Cerebellar cortex (tissue), 1 donor: ENCODE measurements around the gene RNF223.

ENCODE experiments used
- DNase-seq: peaks from one replicate; pipeline ENCODE4 v3.0.0-alpha.2; 2015; ENCODE audit warnings: low spot score

The RNF223 gene

DNA sequence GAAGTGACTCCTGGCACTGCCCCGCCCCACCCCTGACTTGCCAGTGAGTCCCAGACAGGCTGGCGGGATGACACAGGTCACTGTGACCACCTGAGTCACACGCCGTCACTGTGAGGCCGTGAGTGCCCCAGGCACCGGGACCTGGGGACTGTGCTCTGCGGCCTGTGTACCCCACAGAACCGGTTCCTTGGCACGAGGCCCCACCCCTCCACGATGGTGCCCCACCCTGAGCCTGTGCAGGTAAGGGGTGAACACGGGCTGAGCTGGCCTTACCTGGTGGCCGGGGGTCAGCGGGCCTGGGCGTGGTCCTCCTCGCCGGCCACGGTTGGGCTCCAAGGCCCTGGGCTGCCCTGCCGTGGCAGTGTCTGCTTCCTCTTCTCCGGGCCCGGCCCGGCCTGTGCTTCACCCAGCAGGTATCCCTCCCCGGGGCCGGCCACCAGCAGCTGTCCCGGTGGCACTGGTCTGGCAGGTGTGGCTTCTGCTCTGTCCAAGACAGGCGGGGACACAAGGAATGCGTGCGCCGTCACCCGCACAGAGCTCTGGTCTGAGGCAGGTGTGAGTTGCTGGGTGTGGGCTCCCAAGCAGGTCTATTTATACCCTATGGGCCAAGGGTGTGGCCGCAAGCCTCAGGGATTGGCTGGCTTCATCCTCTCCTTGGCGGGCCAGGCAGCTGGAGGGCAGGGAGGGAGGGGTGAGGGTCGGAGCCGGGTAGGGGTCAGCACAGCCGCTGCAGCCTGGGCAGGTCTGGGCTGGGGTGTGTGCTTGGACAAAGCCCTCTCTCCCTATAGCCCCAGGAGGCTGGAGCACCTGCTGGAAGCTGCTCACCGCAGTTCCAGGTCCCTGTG lies at the start of gene RNF223:
Gene RNF223, minus strand, starts transcription at position 564 of the 845 bp plus-strand sequence. CDS start 1,740 bp downstream, outside the sequence.
- DNase-seq, result no peak

DNA sequence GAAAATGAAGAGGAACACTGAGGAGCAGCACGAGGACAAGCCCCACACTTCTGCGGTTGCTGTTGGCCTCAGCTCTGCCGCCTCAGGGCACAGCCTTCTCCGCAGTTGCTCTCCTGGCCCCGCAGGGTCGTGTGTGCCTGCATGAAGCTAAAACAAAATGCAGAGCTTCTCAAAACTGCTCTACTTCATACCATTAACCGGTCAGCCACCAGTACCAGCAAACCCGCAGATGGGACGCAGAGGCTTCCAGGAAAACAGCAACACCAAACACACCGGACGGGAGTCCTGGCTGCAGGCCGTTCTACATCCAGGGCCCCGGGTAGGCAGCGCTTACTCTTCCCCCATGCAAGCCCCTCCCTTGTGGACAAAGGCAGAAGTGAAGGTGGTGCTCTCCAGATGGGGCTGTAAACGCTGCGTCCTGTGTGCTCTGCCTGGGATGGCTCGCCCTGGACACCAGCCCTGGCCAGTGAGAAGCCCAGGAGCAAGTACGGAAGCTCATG lies 48.9 kb upstream of the RNF223 start:
- no peak for DNase-seq

GRCh38 chr1:1122078-1122811 lies 48.1 kb upstream of the RNF223 start:
- peak; percentile 66 for DNase-seq

- DNase-seq, result no peak
These were observed 47.5 kb upstream of the RNF223 start for GRCh38 chr1:1121611-1122077.

DNA sequence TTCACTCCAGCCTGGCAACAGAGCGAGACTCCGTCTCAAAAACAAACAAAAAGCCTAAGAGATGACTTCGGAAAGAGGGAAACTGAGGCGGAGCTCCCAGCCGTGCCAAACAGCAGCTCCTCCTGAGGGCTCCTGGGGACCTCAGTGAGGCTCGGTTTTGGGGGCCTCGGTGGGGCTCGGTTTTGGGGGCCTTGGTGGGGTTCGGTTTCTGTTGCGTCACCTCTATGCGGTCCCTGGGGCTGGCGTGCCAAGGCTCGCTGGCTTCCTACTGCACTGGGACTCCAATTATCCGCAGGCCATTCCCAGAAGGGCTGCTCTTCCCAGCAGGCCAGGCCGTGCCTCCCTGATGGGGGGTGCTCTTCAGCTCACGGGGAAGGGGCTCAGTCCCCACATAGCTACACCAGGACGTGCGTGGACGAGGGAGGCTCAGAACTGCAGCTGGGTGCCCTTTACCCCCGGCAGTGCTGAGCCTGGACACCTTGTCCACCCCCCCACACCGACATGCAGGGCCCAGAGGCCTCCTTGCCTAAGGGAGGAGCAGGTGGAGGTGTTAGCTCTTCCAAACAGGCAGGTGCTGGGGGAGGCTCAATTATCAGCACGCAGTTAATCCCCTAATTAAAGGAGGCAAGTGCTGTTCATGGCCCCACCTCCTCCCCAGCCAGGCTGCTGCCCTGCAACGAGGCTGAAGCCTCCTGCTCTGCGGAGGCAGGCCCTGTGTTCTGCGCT lies 46.9 kb upstream of the RNF223 start:
- no peak for DNase-seq

GRCh38 chr1:1120096-1120495 lies 46.0 kb upstream of the RNF223 start:
- DNase-seq, result no peak

GRCh38 chr1:1119272-1119890 lies 45.3 kb upstream of the RNF223 start:
- DNase-seq, result no peak

DNA sequence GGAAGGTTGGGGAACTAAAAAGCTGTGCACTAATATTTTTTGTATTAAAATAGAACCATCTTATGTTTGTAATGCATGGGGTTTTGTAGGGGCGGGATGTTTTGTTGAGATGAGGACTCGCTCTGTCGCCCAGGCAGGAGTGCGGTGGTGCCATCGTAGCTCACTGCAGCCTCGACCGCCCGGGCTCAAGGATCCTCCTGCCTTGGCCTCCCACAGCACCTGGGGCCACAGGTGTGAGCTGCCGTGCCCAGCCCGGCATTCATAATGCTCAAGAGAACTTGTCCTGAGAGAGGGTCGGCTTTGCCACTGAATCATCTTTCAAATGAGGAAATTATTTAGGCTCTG lies 44.7 kb upstream of the RNF223 start:
- no peak for DNase-seq

DNA sequence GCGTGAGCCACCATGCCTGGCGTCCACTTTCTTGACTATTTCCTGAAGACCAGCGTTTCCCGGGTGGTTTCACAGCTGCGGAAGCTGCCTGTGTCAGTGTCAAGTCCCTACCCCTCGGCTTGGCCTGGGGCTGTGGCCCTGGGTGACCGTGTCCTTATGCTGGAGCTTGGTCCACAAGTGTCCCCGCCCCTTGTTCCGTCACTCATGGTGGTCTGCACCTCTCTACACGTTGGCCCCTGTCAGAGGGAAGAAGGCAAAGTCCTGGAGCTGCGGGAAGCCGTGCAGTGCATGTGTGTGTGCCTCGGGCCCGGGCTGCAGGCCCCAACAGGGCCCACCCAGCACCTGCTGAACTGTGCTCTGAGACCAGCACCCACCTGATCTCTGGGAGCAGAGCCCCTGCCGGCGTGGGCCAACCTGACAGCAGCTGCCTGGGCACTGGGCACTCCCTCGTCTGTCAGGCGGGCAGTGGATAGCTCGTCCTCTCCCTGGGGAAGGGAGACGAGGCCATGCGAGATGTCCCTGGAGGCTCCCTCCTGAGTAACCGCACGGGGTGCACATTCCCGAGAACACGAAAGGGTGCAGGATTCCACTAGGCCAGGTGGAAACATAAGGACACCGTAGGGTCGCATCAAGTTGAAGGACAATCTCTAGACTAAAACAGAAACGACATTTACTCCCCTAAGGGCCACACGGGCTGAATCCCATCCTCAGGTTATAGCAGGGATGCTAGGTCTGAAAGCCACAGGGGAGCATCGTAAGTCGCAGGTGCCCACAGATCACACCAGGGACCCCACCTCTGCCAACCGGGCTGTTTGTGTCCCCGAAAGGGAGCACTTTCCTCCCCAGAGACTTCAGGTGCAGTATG lies 44.1 kb upstream of the RNF223 start:
- DNase-seq, result no peak

DNA sequence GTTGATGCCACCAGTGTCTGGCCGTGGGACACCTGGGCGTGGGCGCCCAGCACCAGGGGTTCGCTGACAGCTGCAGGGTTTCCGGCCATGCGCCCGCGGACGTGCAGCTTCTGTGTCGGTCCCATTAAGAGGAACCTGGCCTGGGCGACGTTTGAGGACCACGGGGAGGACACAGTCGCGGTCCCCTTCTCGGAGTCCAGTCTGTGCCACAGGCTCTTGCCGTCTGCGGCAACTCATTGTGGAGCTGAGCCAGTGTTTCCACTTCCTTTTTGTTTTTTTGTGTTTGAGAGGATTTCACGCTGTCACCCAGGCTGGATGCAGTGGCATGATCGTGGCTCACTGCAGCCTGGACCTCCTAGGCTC lies 43.3 kb upstream of the RNF223 start:
- no peak for DNase-seq

DNA sequence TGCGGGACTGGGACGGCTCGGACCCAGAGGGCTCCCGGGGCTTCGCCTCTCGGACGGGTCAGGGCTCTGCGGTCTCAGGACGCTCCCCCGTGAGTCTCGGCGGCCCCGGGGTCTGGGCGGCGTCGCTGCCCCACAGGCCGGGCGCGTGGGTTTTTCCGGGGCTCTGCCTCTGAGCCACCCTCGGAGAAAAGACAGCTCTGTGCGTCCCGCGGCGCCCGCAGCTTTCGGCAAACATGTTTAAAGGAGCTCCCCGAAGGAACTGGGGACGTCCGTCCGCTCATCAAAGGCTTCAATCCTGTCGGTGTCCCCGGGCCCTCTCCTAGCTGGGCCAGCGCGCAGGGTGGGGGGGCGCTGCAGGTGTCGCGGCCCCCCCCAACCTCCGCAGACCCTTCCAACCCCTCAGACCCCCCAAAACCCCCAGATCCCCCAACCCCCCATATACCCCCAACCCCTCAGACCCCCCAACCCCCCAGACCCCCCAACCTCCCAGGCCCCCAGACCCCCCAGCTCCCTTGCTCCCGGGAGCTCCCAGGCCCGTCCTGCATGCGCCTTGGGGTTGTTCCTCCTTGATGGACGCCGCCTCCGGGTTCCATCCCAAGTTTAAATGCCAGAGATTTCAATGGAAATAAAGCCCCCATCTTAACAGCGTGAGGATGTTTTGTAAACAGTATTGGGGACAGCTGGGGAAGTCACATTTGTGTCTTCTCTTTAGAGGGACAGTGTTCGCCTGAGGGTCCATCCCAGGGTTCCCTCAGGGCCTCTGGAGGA lies 42.8 kb upstream of the RNF223 start:
- no peak for DNase-seq

DNA sequence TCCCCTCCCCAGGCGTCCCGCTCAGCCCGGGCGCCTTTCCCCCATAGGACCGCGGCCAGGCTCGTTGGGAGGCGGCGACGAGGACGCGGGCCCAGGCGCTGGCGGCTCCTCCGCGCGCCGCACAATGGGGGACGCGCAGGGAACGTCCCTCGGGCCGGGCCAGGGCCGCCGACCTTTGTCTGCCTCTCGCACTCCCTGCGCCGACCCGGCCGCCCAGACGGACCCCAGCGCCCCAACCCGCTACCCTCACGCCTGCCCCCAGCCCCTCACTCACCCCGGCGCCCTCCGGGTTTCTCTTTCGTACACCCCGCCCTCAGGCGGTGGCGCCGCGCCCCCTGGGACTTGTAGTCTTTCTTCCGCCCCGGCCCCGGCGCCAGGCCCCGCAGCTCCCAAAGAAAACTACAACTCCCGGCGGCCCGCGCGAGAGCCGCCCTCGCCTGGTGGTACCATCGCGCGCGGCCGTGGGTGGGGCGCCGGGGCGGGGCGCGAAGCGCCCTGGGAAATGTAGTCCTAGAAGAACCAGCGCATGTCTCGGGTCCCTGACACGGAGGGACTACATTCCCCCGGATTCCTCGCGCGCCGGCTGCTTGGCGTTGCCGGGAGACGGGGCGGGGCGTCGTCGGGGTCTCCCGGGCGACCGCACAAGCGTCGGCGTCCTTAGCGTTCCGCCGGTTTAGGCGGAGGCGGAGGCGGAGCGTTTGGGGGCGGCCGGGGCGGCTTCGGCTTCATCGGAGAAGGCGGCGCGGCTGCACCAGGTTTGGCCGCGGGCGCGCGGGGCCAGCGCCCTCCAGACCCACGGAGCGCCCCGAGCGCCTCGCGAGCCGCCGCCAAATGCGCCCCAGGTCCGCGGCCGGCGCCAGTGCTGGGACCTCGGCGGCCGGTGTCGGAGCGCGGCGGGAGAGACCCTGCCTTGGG lies 41.9 kb upstream of the RNF223 start, which contains the start of gene C1orf159:
Gene C1orf159, minus strand, starts transcription at position 304 of the 915 bp plus-strand sequence. CDS start 24,546 bp downstream, outside the sequence.
- DNase-seq, result peak; percentile 98

DNA sequence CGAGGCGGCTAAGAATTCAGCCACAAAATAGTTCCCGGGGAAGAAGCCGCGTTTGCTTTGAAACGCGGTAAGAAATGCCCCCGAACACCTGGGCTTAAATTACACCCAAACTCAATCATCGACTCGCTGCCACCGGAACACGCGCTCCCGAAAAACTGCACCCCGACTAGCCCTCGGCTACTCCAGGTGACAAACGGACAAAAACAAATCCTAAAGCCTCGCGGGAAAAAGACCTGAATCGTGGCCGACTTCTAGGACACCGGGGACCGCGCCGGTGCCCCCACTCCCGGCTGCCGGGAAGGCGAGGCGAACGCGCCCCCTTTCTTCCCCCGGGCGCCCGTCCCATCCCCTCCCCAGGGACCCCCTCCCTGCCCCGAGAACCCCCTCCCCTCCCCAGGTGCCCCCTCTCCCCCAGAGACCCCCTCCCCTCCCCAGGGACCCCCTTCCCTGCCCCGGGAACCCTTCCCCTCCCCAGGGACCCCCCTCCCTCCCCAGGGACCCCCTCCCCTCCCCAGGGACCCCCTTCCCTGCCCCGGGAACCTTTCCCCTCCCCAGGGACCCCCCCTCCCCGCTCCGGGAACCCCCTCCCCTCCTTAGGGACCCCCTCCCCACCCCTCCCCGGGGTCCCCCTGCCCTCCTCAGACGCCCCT lies 41.2 kb upstream of the RNF223 start:
- DNase-seq, result no peak

- no peak for DNase-seq
These were observed 40.3 kb upstream of the RNF223 start for GRCh38 chr1:1114431-1114830.

GRCh38 chr1:1112237-1112985 lies 38.3 kb upstream of the RNF223 start:
- DNase-seq, result no peak

- DNase-seq, result no peak
These were observed 37.6 kb upstream of the RNF223 start for GRCh38 chr1:1111516-1112236.

DNA sequence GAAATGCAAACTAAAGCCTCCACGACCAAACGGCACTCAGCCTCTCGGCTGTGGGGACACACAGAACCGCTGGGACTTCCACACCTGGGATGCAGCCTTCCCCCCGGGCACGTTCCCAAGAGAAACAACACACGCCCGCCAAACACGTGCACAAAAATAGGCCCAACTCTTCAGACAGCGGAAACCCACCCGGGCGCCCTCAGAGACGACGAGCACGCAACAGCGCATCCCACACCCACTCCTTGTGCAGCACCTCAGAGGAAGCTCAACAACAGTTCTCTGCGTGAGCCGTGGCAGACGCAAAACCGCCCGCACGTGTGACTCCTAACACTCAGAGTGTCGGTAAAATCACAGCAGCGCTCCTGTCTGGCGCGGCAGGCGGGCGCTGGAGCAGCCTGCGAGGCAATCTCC lies 36.5 kb upstream of the RNF223 start:
- DNase-seq, result no peak
